Thyroid gland (tissue), 4 donors: Measurements from ENCODE around the gene COIL. TPM values are rescaled to one million over a fixed set of nuclear protein-coding genes. Genes with fewer than 3 reads are reported as not detected.

Experiments
- DNase-seq, 2 donors: peaks; one replicate each; pipeline ENCODE4 v3.0.0-alpha.2; 2019
- H3K27ac ChIP-seq, 3 donors: fragments of 200-600 bp; sonication (generic); 1 replicate in 2 of 3; 2 replicates in 1 of 3; pipeline ENCODE4 v1.5.1; 2016 to 2019; ENCODE audit warnings: mild to moderate bottlenecking in 1 of 3, moderate library complexity in 1 of 3
- H3K27me3 ChIP-seq: fragments of 200-600 bp; sonication (generic); one replicate; pipeline ENCODE4 v1.5.1; 2019
- H3K36me3 ChIP-seq, 2 donors: fragments of 200-600 bp; sonication (generic); one replicate each; pipeline ENCODE4 v1.5.1; 2016 to 2019
- H3K4me1 ChIP-seq, 2 donors: fragments of 200-600 bp; sonication (generic); one replicate each; pipeline ENCODE4 v1.5.1; 2017 to 2019
- H3K4me3 ChIP-seq, 3 donors: fragments of 200-600 bp; sonication (generic); replicated peaks in 1 of 3; 1 replicate in 2 of 3; 2 replicates in 1 of 3; pipeline ENCODE4 v1.5.1; 2016; ENCODE audit warnings: mild to moderate bottlenecking in 1 of 3
- H3K9me3 ChIP-seq: fragments of 200-600 bp; sonication (generic); one replicate; pipeline ENCODE4 v1.5.1; 2017
- CTCF ChIP-seq, 6 experiments: fragments of 200-600 bp in 3 of 6; fragments of 450-650 bp in 3 of 6; sonication (generic) in 3 of 6; IDR thresholded peaks; one replicate each; pipeline ENCODE4 v1.5.1; 2016 to 2019; ENCODE audit warnings: antibody characterized with exemption in 6 of 6, mild to moderate bottlenecking in 2 of 6, inconsistent platforms in 1 of 6, moderate library complexity in 1 of 6
- POLR2A ChIP-seq, 2 donors: fragments of 450-650 bp; IDR thresholded peaks; one replicate each; pipeline ENCODE4 v1.6.1; 2017; ENCODE audit warnings: antibody characterized with exemption in 2 of 2, mild to moderate bottlenecking in 2 of 2, moderate library complexity in 1 of 2
- WGBS, 2 donors: methylation state at CpG; one replicate each; pipeline ENCODE4 v1.1.5; 2017; 5-methylcytosine and 5-hydroxymethylcytosine counted together
- intact Hi-C: fragments of 100-400 bp; cut with DNase I; formaldehyde crosslinking; loops from one replicate; pipeline ENCODE4 v1.15.1; 2023
- total RNA-seq, 4 donors: library from RNA; depleted of rRNA; stranded (reverse); fragments of >200 nt; gene quantifications; one replicate each; pipeline ENCODE4 v1.2.3, GENCODE V29; 2016

COIL gene
- total RNA-seq, 4 donors from 2014 or later = 13.2 to 18.3 (median 17.5) TPM

GRCh38 chr17:56913867-56914580 lies 46.8 kb downstream of the COIL start, which contains the start of gene TRIM25:
TRIM25 (minus strand) TSS chr17:56914049; CDS start chr17:56913988, 61 bp downstream.
- Histone ChIP-seq H3K36me3 (no peaks in the 10 kb centered on the region), H3K27ac (peak within 1 kb of the TSS; percentile 61 to 96 (median 87)), H3K4me1 (peaks cover 32 to 53% of the 10 kb centered on the region in 2 donors), H3K4me3 (peak within 1 kb of the TSS; percentile 72 to 84 (median 75)), H3K27me3 (no peaks in the 10 kb centered on the region), H3K9me3 (no peaks in the 10 kb centered on the region)
- peak; percentile 94 to 95 for DNase-seq
- intact Hi-C loops = no loop called here
- WGBS, 2 donors = 0 to 2% methylated on average over 12 to 25 of the region's 58 CpGs
- TF ChIP-seq POLR2A (IDR thresholded peaks at IDR 0.05) = peak; percentile 70 to 98
- no peak for TF ChIP-seq CTCF (IDR thresholded peaks at IDR 0.05)

GRCh38 chr17:56913353-56913866 lies 47.4 kb downstream of the COIL start:
- peak overlapping the region; percentile 53 to 96 (median 87) for H3K27ac ChIP-seq
- 0% methylated on average over 14 of the region's 44 CpGs; no CpG with 5 or more reads in 1 of the 2 donors for WGBS, 2 donors
- peak overlapping the region; percentile 72 to 84 (median 75) for H3K4me3 ChIP-seq
- H3K27me3 ChIP-seq = no peaks in the 10 kb centered on the region
- intact Hi-C loops = no loop called here
- H3K4me1 ChIP-seq = peaks cover 32 to 58% of the 10 kb centered on the region in 2 donors
- H3K36me3 ChIP-seq = peaks cover 0 to under 1% of the 10 kb centered on the region in 2 donors
- no peak for DNase-seq
- H3K9me3 ChIP-seq = no peaks in the 10 kb centered on the region
- no peak for TF ChIP-seq CTCF (IDR thresholded peaks at IDR 0.05)
- TF ChIP-seq POLR2A (IDR thresholded peaks at IDR 0.05) = no peak

GRCh38 chr17:56913000-56913311 lies 47.9 kb downstream of the COIL start:
- WGBS, 2 donors = 71% methylated on average over 6 to 7 of the region's 7 CpGs
- Histone ChIP-seq H3K4me1 (peaks cover 32 to 58% of the 10 kb centered on the region in 2 donors), H3K27ac (peak overlapping the region; percentile 12 to 96 (median 87)), H3K4me3 (peak overlapping the region in 2 of 3 donors; percentile 72 to 75), H3K36me3 (peaks cover 0 to 3% of the 10 kb centered on the region in 2 donors), H3K27me3 (no peaks in the 10 kb centered on the region), H3K9me3 (no peaks in the 10 kb centered on the region)
- no peak for DNase-seq
- TF ChIP-seq POLR2A (IDR thresholded peaks at IDR 0.05) = no peak
- TF ChIP-seq CTCF (IDR thresholded peaks at IDR 0.05) = no peak
- intact Hi-C loops = no loop called here

- intact Hi-C loops = no loop called here
- no peaks in the 10 kb centered on the region for H3K27me3 ChIP-seq
- peak overlapping the region in 2 of 3 donors; percentile 72 to 75 for H3K4me3 ChIP-seq
- peak; percentile 45 to 49 for DNase-seq
- H3K4me1 ChIP-seq = peaks cover 32 to 58% of the 10 kb centered on the region in 2 donors
- WGBS, 2 donors = 56 to 66% methylated on average over 21 of the region's 21 CpGs
- no peaks in the 10 kb centered on the region for H3K9me3 ChIP-seq
- peaks cover under 1 to 6% of the 10 kb centered on the region in 2 donors for H3K36me3 ChIP-seq
- peak overlapping the region; percentile 12 to 96 (median 87) for H3K27ac ChIP-seq
- no peak for TF ChIP-seq CTCF (IDR thresholded peaks at IDR 0.05)
- TF ChIP-seq POLR2A (IDR thresholded peaks at IDR 0.05) = no peak
Observed at GRCh38 chr17:56912105-56912999, 48.5 kb downstream of the COIL start.
